ENCODE results near the gene TBCC.

TBCC gene

DNA sequence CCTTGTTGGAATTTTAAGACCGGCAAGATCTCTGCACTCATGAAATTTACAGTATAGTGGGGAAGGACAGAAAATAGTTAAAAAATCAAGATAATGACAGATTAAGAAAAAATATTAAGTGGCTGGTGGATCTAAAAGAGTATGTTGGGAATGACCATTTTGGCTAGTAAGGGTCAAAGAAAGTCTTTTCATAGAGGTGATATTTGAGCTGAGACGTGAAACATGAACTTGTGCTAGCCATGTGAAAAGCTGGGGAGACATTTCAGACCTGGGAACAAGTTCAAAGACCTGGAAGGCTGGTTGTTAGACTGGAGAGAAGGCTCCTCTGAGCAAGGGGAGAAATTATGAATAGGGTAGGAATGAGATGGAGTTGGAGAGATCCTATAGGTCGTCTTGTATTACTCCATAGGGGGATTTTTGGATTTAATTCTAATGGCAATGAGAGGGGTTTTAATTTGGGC, 40.7 kb upstream of the TBCC start:
- no peak overlapping the region for H3K4me3 ChIP-seq (ENCODE audit: low read depth, low read length)
- no peak for TF ChIP-seq CTCF (IDR thresholded peaks at IDR 0.05; ENCODE audit: low read depth, low read length, missing control alignments)
- in situ Hi-C loops (cut with HindIII; ENCODE audit: low sequenced_read_pairs) = no loop called here
- no peak for DNase-seq (ENCODE audit: low read depth)

DNA sequence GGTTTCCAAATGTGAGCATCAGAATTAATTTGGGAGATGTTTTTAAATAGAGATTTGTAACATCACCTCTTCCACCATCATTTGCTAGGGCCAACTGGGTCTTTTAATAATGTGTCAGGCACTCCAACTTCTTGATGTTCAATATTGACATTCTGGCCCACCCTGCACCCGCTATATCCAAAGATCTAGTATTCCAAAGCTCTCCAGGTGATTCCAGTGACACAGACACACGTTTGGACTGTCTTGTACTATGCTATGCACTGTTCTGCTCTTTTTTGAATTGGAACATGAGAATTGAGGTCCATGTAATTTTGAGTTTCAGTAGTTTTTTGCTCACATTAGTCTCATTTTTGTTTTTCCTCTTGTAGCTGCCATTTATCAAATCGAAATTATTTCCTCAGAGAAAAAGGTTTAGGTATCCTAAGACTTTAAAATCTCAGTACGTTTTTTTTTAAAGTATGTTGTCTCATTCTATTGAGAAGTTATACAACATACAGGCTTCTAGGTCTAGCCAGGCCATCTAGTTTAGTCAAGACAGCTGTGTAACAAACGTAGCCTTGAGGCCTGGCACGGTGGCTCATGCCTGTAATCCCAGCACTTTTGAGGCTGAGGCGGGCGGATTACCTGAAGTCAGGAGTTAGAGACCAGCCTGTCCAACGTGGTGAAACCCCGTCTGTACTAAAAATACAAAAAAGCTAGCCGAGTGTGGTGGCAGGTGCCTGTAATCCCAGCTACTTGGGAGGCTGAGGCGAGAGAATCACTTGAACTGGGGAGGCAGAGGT, 39.0 kb upstream of the TBCC start:
- DNase-seq (ENCODE audit: low read depth) = no peak
- in situ Hi-C loops (cut with HindIII; ENCODE audit: low sequenced_read_pairs) = loop anchor here (5.0 kb wide), 1 partner anchor 93 kb away; no protein-coding TSS in a partner anchor
- H3K4me3 ChIP-seq (ENCODE audit: low read depth, low read length) = peak overlapping the region; percentile 72
- TF ChIP-seq CTCF (IDR thresholded peaks at IDR 0.05; ENCODE audit: low read depth, low read length, missing control alignments) = no peak

GRCh38 chr6:42783876-42784642, 38.2 kb upstream of the TBCC start:
- in situ Hi-C loops (cut with HindIII; ENCODE audit: low sequenced_read_pairs) = loop anchor here (5.0 kb wide), 1 partner anchor 92 kb away; no protein-coding TSS in a partner anchor
- DNase-seq (ENCODE audit: low read depth) = no peak
- no peak for TF ChIP-seq CTCF (IDR thresholded peaks at IDR 0.05; ENCODE audit: low read depth, low read length, missing control alignments)
- H3K4me3 ChIP-seq (ENCODE audit: low read depth, low read length) = peak overlapping the region; percentile 72

DNA sequence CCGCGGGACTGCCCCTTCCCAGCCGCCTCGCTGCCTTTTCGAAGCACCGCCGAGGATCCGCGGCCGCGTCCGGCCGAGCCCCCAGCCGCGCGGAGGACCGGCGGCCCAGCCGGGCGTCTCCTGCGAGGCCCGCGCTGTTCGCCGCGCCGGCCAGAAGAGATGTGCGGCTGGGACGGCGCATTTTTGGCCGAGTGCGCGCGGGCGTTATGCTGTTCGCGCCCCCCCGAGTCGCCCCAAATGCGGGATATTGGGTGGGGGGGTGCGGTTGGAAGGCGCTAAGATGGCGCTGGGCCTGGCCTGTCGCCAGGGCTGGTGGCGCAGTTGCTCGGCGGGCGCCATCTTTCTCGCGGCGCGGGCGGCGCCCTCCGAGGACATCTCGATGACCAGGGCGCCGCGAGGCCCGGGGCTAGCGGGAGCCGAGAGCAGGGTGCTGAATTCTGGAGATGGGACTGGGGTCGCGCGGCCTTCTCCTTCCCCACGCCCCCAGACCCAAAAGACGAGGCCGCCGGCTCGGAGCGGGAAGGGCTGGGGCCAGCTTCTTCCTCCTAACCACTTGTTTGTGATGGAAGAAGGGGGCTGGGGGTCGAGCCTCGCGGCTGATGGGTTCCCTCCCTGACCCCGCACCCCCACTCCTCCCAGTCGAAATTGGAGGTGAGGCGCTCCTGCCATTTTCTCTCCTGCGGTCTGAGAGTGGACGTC, 37.4 kb upstream of the TBCC start:
- peak overlapping the region; percentile 72 for H3K4me3 ChIP-seq (ENCODE audit: low read depth, low read length)
- TF ChIP-seq CTCF (IDR thresholded peaks at IDR 0.05; ENCODE audit: low read depth, low read length, missing control alignments) = no peak
- no peak for DNase-seq (ENCODE audit: low read depth)
- in situ Hi-C loops (cut with HindIII; ENCODE audit: low sequenced_read_pairs) = loop anchor here (5.0 kb wide), 1 partner anchor 91 kb away; no protein-coding TSS in a partner anchor

DNA sequence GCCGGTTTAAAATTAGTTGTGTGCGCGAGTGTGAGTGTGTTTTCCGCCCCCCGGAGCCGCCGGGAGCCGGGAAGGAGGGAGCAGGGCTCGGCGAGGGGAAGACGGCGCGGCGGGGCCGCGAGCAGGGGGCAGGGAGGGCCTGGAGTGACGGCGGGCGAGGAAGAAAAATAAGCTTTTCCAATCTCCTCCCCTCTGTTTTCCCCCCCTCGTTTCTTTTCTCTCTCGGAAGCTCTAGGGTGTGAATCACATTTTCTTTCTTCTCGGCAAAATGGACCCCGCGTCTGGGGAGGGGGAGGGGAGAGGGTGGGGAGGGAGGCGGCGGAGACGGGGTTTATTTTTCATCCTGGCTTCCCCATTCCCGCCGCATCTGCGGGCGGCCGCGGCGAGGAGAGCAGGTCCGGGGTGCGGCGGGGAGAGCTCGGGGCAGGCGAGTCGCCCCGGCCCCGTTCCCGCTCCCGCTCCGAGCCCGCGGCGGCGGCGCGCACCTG, 36.8 kb upstream of the TBCC start:
- peak overlapping the region; percentile 72 for H3K4me3 ChIP-seq (ENCODE audit: low read depth, low read length)
- TF ChIP-seq CTCF (IDR thresholded peaks at IDR 0.05; ENCODE audit: low read depth, low read length, missing control alignments) = no peak
- in situ Hi-C loops (cut with HindIII; ENCODE audit: low sequenced_read_pairs) = loop anchor here (5.0 kb wide), 1 partner anchor 90 kb away; no protein-coding TSS in a partner anchor

More for the DNA sequence above, 36.8 kb upstream of the TBCC start:
- peak; percentile 73 for DNase-seq (ENCODE audit: low read depth)
